Kidney (tissue), 14 donors: ENCODE results near the gene G6PD. TPM values are rescaled to one million over a fixed set of nuclear protein-coding genes. Genes with fewer than 3 reads are reported as not detected.

Experiments used
- DNase-seq, 5 donors: peaks; one replicate each; pipeline ENCODE4 v3.0.0-alpha.2; 2013 to 2020
- FAIRE-seq: peaks from 2 replicates; lab custom pipeline; 2012; peaks lifted over from hg19 to GRCh38; lab: Jason Lieb, UNC
- H3K27ac ChIP-seq, 2 donors: one replicate each; pipeline ENCODE4 v1.7.0; 2013; ENCODE audit warnings: low read depth in 2 of 2, low read length in 2 of 2, inconsistent platforms in 1 of 2
- H3K27me3 ChIP-seq: one replicate; pipeline ENCODE4 v1.7.1; 2013; ENCODE audit warnings: low read length, inconsistent platforms; ENCODE audit not compliant: control insufficient read depth, insufficient read depth
- H3K36me3 ChIP-seq, 3 donors: one replicate each; pipeline versions ENCODE4 v1.7.0 to v1.7.1; 2013; ENCODE audit warnings: low read length in 3 of 3, control low read depth in 1 of 3, inconsistent platforms in 1 of 3; ENCODE audit not compliant: insufficient read depth in 3 of 3, control insufficient read depth in 2 of 3
- H3K4me1 ChIP-seq, 3 donors: one replicate each; pipeline versions ENCODE4 v1.7.0 to v1.7.1; 2013; ENCODE audit warnings: low read length in 3 of 3, inconsistent platforms in 1 of 3, low read depth in 1 of 3; ENCODE audit not compliant: control insufficient read depth in 2 of 3, insufficient read depth in 2 of 3
- H3K4me3 ChIP-seq, 3 donors: one replicate each; pipeline versions ENCODE4 v1.7.0 to v1.8.1; 2013; ENCODE audit warnings: low read length in 3 of 3, control low read depth in 1 of 3, inconsistent platforms in 1 of 3
- H3K9ac ChIP-seq, 3 donors: one replicate each; pipeline versions ENCODE4 v1.7.0 to v1.7.1; 2013; ENCODE audit warnings: low read length in 3 of 3, control low read depth in 1 of 3, inconsistent platforms in 1 of 3
- H3K9me3 ChIP-seq, 3 donors: one replicate each; pipeline versions ENCODE4 v1.7.0 to v1.7.1; 2013; ENCODE audit warnings: low read length in 3 of 3, control low read depth in 1 of 3, inconsistent platforms in 1 of 3; ENCODE audit not compliant: control insufficient read depth in 2 of 3, insufficient read depth in 1 of 3
- intact Hi-C: fragments of 100-400 bp; cut with DNase I; formaldehyde crosslinking; loops from one replicate; pipeline ENCODE4 v1.11.1; 2022
- polyA plus RNA-seq: library from polyadenylated mRNA; stranded (reverse); fragments of 350-450 nt; fragmentation: Illumina TruSeq; extraction: RNeasy Lipid Tissue Mini Kit (QIAGEN cat#74804); gene quantifications from one replicate; pipeline ENCODE4 v1.2.3, GENCODE V29; 2014; ENCODE audit warnings: low read depth, low replicate concordance; ENCODE audit not compliant: insufficient read depth
- total RNA-seq: library from RNA; stranded (reverse); fragmentation: NEBNext Ultra II Directional; extraction: Animal tissue kit (Norgen Biotek cat#: 25700); gene quantifications from one replicate; pipeline ENCODE4 v1.2.1, GENCODE V29; 2021
- TF ChIP-seq, protein P1 (sequence below): IDR thresholded peaks from 3 replicates; pipeline ENCODE4 v1.5.1; 2012; ENCODE audit warnings: mild to moderate bottlenecking, moderate library complexity, borderline replicate concordance; ENCODE audit not compliant: insufficient read depth; ENCODE audit errors: extremely low read depth
- donor health status: control.
- donor health status: control.
- donor health status: control.
- donor health status: control.
- donor health status: control.
- donor health status: DM: yes; HTN: yes; CAD: no.
- donor health status: Normal renal cell carcinoma (clear cell type).

The G6PD gene
- total and polyA plus RNA-seq, 2 donors from 2014 or later: 34.7 to 54.1 TPM

DNA sequence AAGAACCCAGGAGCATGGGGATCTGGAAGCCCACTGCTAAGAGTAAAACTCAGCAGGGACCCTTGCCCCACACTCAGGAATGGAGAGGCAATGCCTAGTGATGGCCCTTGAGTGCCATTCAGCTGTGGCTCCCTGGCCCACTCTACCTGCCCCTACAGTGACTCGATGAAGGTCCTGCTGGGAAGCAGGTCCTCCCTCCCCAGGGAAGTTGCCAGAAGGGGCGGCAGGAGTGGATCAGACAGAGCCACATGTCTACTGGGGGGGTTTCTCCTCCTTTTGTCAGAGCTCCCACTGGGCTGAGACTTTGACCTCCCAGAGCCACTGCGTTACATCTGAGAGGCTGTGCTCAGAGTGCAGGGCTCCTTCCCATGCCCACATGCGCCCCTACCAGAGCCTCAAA is 57.5 kb downstream of the G6PD start:
- intact Hi-C loops: no loop called here
- DNase-seq (no peak), FAIRE-seq (no peak)
- Histone ChIP-seq H3K4me1 (peaks cover 0 to 23% (median 4%) of the 10 kb centered on the region in 3 donors), H3K4me3 (peak overlapping the region in 1 of 3 donors; percentile 66), H3K9me3 (no peaks in the 10 kb centered on the region), H3K27me3 (no peaks in the 10 kb centered on the region), H3K27ac (peak overlapping the region in 1 of 2 donors; percentile 28), H3K36me3 (peaks cover 0 to 4% (median 3%) of the 10 kb centered on the region in 3 donors), H3K9ac (no peak overlapping the region)
- TF ChIP-seq, protein P1, sequence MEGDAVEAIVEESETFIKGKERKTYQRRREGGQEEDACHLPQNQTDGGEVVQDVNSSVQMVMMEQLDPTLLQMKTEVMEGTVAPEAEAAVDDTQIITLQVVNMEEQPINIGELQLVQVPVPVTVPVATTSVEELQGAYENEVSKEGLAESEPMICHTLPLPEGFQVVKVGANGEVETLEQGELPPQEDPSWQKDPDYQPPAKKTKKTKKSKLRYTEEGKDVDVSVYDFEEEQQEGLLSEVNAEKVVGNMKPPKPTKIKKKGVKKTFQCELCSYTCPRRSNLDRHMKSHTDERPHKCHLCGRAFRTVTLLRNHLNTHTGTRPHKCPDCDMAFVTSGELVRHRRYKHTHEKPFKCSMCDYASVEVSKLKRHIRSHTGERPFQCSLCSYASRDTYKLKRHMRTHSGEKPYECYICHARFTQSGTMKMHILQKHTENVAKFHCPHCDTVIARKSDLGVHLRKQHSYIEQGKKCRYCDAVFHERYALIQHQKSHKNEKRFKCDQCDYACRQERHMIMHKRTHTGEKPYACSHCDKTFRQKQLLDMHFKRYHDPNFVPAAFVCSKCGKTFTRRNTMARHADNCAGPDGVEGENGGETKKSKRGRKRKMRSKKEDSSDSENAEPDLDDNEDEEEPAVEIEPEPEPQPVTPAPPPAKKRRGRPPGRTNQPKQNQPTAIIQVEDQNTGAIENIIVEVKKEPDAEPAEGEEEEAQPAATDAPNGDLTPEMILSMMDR: no peak

DNA sequence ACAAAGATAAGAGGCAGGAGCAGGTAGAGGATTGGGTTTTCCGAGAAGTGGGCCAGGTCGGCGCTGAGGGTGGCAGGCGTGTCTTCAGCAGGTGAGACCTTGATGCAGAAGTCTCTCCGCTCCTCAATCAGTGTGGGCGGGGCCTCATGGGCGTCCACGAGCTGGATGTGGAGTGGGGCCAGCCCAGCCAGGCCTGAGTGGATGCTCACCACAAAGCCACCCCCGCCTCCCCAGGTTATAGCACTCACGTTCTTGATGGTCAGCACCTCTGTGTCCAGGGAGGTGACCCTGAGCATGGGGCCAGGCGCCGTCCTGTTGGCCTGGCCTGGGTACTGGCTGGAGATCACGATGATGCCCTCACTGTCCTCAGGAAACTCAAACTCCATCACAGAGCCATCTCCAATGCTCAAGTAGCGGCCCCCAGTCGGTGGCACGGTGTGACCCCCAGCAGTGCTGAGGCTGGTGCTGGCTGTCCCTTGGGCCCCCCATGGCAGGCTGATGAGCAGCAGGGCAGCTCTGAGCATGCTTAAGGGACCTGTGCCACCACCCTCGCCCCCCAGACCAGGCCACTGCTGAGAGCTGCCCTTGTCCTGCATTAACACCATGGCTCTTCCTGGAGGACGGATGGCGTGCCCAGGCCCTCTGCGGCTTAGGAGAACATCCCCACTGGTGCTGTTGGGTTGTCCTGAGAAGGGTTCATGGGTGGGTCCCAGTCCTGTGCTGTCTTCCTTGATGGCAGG is 58.1 kb downstream of the G6PD start:
- Histone ChIP-seq H3K4me1 (peaks cover 0 to 23% (median 4%) of the 10 kb centered on the region in 3 donors), H3K27me3 (no peaks in the 10 kb centered on the region), H3K9me3 (no peaks in the 10 kb centered on the region), H3K4me3 (no peak overlapping the region), H3K27ac (no peak overlapping the region), H3K9ac (no peak overlapping the region), H3K36me3 (peaks cover 0 to 4% (median 3%) of the 10 kb centered on the region in 3 donors)
- no peak for FAIRE-seq
- TF ChIP-seq, protein P1: no peak
- intact Hi-C loops: no loop called here
- peak in 1 of 5 donors; percentile 71 for DNase-seq

DNA sequence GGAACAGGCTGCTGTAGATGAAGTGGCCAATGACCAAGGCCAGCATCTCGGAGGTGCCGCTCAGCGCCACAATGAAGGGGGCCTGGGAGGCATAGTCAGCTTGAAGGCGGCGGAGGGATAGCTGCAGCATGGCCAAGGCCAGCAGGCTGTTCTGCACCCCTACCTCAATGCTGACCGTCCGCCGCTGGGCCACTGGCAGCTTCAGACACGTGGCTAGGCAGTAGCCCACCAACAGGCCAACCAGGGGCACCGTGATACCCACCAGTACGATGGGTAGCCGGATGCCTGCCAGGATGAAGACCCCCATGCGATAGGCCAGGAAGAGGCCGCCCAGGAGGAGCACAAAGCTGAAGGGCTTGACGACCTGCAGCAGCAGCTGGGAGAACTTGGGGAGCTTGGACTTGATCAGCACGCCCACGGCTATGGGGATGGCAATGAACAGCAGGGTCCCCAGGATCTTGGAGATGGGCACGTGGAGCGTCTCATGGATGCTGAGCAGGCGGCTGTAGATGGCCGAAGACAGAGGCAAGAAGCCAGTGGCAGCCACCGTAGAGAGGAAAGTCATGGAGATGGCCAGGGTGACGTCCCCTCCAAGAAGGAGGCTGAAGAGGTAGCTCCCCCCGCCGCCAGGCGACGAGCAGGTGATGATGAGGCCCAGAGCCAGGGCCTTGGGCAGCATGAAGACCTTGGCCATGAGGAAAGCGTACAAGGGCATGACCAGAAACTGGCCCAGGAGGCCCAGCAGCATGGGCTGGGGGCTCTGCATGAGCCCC is 58.9 kb downstream of the G6PD start:
- Histone ChIP-seq H3K27me3 (no peaks in the 10 kb centered on the region), H3K4me1 (peaks cover 0 to 23% (median 4%) of the 10 kb centered on the region in 3 donors), H3K9me3 (no peaks in the 10 kb centered on the region), H3K4me3 (no peak overlapping the region), H3K27ac (no peak overlapping the region), H3K9ac (no peak overlapping the region), H3K36me3 (peaks cover 0 to 4% (median 3%) of the 10 kb centered on the region in 3 donors)
- intact Hi-C loops: no loop called here
- DNase-seq (peak in 1 of 5 donors; percentile 74), FAIRE-seq (no peak)
- TF ChIP-seq, protein P1: no peak
